Uterus (tissue), 2 donors: ENCODE data around the gene DLK1.

Source experiments
- POLR2A ChIP-seq, 2 donors: fragments of 450-650 bp; IDR thresholded peaks; one replicate each; pipeline ENCODE4 v1.6.1; 2016; ENCODE audit warnings: antibody characterized with exemption in 2 of 2, mild to moderate bottlenecking in 1 of 2, moderate library complexity in 1 of 2
- TF ChIP-seq, protein P1 (sequence below), 4 experiments: fragments of 200-600 bp in 2 of 4; fragments of 450-650 bp in 2 of 4; sonication (generic) in 2 of 4; IDR thresholded peaks; one replicate each; pipeline ENCODE4 v1.5.1; 2016 to 2019; ENCODE audit warnings: antibody characterized with exemption in 4 of 4, mild to moderate bottlenecking in 2 of 4, moderate library complexity in 1 of 4

DNA sequence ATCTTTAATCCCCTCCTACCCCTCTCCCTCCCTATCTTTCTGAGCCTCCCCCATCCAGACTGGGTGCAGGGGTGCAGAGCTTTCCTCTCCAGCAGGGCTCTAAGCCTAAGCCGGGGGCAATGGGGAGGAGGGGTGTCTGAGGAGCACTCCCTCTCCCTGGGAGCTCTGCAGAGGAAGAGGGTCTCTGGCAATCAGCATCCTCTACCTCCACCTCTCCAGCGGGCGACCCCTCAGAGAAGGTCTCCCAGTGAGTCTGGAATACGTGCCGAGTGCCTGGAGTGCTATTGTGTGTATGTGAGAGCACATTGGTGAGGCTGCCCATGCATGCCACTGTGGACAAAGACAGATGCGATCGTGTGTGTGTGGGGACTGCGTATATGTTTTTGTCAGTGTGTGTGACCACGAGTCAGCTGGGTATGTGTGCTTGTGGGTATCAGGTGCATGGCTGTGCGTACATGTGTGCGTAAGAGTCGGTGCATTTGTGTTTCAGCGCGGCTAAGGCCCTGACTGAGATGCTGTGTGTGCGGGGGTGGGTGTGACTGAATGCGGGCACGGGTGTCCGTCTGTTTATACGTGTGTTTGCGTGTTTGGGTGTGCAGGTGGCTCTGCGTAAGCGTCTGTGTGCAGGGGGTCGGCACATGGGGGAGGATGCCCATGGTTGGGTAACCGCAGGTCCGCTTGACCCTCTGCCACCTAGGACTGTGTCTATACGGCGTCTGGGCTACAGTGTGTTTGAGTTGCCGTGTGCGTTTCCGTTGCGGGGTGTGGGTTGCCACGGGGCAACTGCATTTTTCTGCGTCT, 905 bp upstream of the DLK1 start:
- TF ChIP-seq, protein P1, sequence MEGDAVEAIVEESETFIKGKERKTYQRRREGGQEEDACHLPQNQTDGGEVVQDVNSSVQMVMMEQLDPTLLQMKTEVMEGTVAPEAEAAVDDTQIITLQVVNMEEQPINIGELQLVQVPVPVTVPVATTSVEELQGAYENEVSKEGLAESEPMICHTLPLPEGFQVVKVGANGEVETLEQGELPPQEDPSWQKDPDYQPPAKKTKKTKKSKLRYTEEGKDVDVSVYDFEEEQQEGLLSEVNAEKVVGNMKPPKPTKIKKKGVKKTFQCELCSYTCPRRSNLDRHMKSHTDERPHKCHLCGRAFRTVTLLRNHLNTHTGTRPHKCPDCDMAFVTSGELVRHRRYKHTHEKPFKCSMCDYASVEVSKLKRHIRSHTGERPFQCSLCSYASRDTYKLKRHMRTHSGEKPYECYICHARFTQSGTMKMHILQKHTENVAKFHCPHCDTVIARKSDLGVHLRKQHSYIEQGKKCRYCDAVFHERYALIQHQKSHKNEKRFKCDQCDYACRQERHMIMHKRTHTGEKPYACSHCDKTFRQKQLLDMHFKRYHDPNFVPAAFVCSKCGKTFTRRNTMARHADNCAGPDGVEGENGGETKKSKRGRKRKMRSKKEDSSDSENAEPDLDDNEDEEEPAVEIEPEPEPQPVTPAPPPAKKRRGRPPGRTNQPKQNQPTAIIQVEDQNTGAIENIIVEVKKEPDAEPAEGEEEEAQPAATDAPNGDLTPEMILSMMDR (IDR thresholded peaks at IDR 0.05) = no peak
- no peak for TF ChIP-seq POLR2A (IDR thresholded peaks at IDR 0.05)
